Hepatocyte (in vitro differentiated cells): ENCODE data around the gene IFNA13.

Experiments
- CTCF ChIP-seq: fragments of 200-600 bp; sonication (generic); IDR thresholded peaks from 2 replicates; pipeline ENCODE4 v1.5.1; 2016; ENCODE audit warnings: antibody characterized with exemption, mild to moderate bottlenecking; ENCODE audit not compliant: poor library complexity
- EZH2phosphoT487 ChIP-seq: fragments of 200-600 bp; sonication (generic); IDR thresholded peaks from one replicate; pipeline ENCODE4 v1.6.1; 2018; ENCODE audit warnings: antibody characterized with exemption, mild to moderate bottlenecking, low read depth, moderate library complexity; ENCODE audit not compliant: unreplicated experiment, severe bottlenecking

GRCh38 chr9:21412107-21412506, 44.2 kb upstream of the IFNA13 start:
- TF ChIP-seq CTCF (no peak), EZH2phosphoT487 (no peak)
